H9 (cell line): ENCODE measurements around the gene MRPS10. TPM values are rescaled to one million over a fixed set of nuclear protein-coding genes. Genes with fewer than 3 reads are reported as not detected.

Experiments used
- DNase-seq: peaks from one replicate; pipeline ENCODE4 v3.0.0-alpha.2; 2017
- H2AFZ ChIP-seq: one replicate; pipeline ENCODE4 v1.6.1; 2013; ENCODE audit warnings: mild to moderate bottlenecking, low read length, control low read depth, moderate library complexity
- H2AK5ac ChIP-seq: 2 replicates; pipeline ENCODE4 v1.6.1; 2013; ENCODE audit warnings: low read length, control low read depth, mixed read lengths; ENCODE audit not compliant: insufficient read length
- H2BK120ac ChIP-seq: one replicate; pipeline ENCODE4 v1.6.1; 2013; ENCODE audit warnings: low read depth, mild to moderate bottlenecking, low read length, control low read depth, inconsistent platforms; ENCODE audit not compliant: poor library complexity, severe bottlenecking
- H2BK12ac ChIP-seq: 2 replicates; pipeline ENCODE4 v1.6.1; 2013; ENCODE audit warnings: low read length, control low read depth, mixed read lengths, low read depth; ENCODE audit not compliant: insufficient read length
- H2BK15ac ChIP-seq: 2 replicates; pipeline ENCODE4 v1.6.1; 2013; ENCODE audit warnings: low read depth, low read length, control low read depth
- H2BK20ac ChIP-seq: one replicate; pipeline ENCODE4 v1.6.1; 2013; ENCODE audit warnings: low read depth, mild to moderate bottlenecking, low read length, control low read depth, inconsistent platforms; ENCODE audit not compliant: poor library complexity, severe bottlenecking
- H2BK5ac ChIP-seq: 2 replicates; pipeline ENCODE4 v1.6.1; 2013; ENCODE audit warnings: low read length, control low read depth, mixed read lengths; ENCODE audit not compliant: insufficient read length
- H3K14ac ChIP-seq: 2 replicates; pipeline ENCODE4 v1.6.1; 2013; ENCODE audit warnings: low read length, control low read depth; ENCODE audit not compliant: insufficient read depth
- H3K18ac ChIP-seq: 2 replicates; pipeline ENCODE4 v1.6.1; 2013; ENCODE audit warnings: low read depth, mild to moderate bottlenecking, mixed read lengths, low read length, control low read depth; ENCODE audit not compliant: insufficient read length
- H3K23ac ChIP-seq: 2 replicates; pipeline ENCODE4 v1.6.1; 2013; ENCODE audit warnings: low read length, control low read depth, mixed read lengths, low read depth; ENCODE audit not compliant: insufficient read length
- H3K23me2 ChIP-seq: 2 replicates; pipeline ENCODE4 v1.6.1; 2013; ENCODE audit warnings: low read depth, mild to moderate bottlenecking, mixed read lengths, low read length, control low read depth; ENCODE audit not compliant: insufficient read length, poor library complexity, severe bottlenecking
- H3K27ac ChIP-seq: 2 replicates; pipeline ENCODE4 v1.5.1; 2013; ENCODE audit warnings: low read length, control low read depth, mixed read lengths, low read depth; ENCODE audit not compliant: insufficient read length
- H3K27me3 ChIP-seq: 2 replicates; pipeline ENCODE4 v1.6.1; 2013; ENCODE audit warnings: low read length, control low read depth, inconsistent platforms; ENCODE audit not compliant: insufficient read depth
- H3K4ac ChIP-seq: 2 replicates; pipeline ENCODE4 v1.6.1; 2013; ENCODE audit warnings: low read depth, mild to moderate bottlenecking, control low read depth, inconsistent platforms, low read length, moderate library complexity
- H3K4me1 ChIP-seq: 2 replicates; pipeline ENCODE4 v1.6.1; 2013; ENCODE audit warnings: low read length, control low read depth, inconsistent platforms; ENCODE audit not compliant: insufficient read depth
- H3K4me2 ChIP-seq: 2 replicates; pipeline ENCODE4 v1.6.1; 2013; ENCODE audit warnings: low read length, control low read depth, mixed read lengths; ENCODE audit not compliant: insufficient read length, insufficient read depth
- H3K56ac ChIP-seq: 2 replicates; pipeline ENCODE4 v1.6.1; 2013; ENCODE audit warnings: low read depth, mild to moderate bottlenecking, mixed read lengths, low read length, control low read depth; ENCODE audit not compliant: insufficient read length
- H3K79me1 ChIP-seq: 2 replicates; pipeline ENCODE4 v1.6.1; 2013; ENCODE audit warnings: low read depth, mild to moderate bottlenecking, moderate library complexity, low read length, control low read depth, inconsistent platforms; ENCODE audit not compliant: insufficient read depth, poor library complexity, severe bottlenecking
- H3K79me2 ChIP-seq: 2 replicates; pipeline ENCODE4 v1.6.1; 2013; ENCODE audit warnings: low read length, control low read depth, inconsistent platforms; ENCODE audit not compliant: insufficient read depth
- H3K9ac ChIP-seq: 2 replicates; pipeline ENCODE4 v1.6.1; 2013; ENCODE audit warnings: low read length, control low read depth, mixed read lengths; ENCODE audit not compliant: insufficient read length; ENCODE audit errors: extremely low read depth
- H3K9me3 ChIP-seq: one replicate; pipeline ENCODE4 v1.6.1; 2013; ENCODE audit warnings: low read depth, low read length, inconsistent platforms; ENCODE audit not compliant: control insufficient read depth
- H3T11ph ChIP-seq: one replicate; pipeline ENCODE4 v1.6.1; 2013; ENCODE audit warnings: mild to moderate bottlenecking, low read length, control low read depth, inconsistent platforms
- H4K20me1 ChIP-seq: one replicate; pipeline ENCODE4 v1.6.1; 2013; ENCODE audit not compliant: control insufficient read depth, insufficient read length, insufficient read depth
- H4K5ac ChIP-seq: 2 replicates; pipeline ENCODE4 v1.6.1; 2013; ENCODE audit warnings: low read depth, mild to moderate bottlenecking, mixed read lengths, low read length, control low read depth; ENCODE audit not compliant: insufficient read length
- H4K8ac ChIP-seq: replicated peaks from 2 replicates; pipeline ENCODE4 v1.6.1; 2013; ENCODE audit warnings: low read length, control low read depth, mixed read lengths, low read depth; ENCODE audit not compliant: insufficient read length
- H4K91ac ChIP-seq: 2 replicates; pipeline ENCODE4 v1.6.1; 2013; ENCODE audit warnings: low read depth, mild to moderate bottlenecking, moderate library complexity, mixed read lengths, low read length, control low read depth; ENCODE audit not compliant: insufficient read length
- H3K27ac Mint-ChIP-seq, 3 experiments: 2 replicates in 2 of 3; 3 replicates in 1 of 3; pipeline ENCODE4 v1.8.0; 2020 to 2021; ENCODE audit warnings: mixed read lengths in 3 of 3, mild to moderate bottlenecking in 1 of 3, moderate library complexity in 1 of 3
- H3K27me3 Mint-ChIP-seq: 2 replicates; pipeline ENCODE4 v1.8.0; 2021; ENCODE audit warnings: low read depth, mild to moderate bottlenecking, moderate library complexity, mixed read lengths
- H3K36me3 Mint-ChIP-seq, 3 experiments: 2 replicates in 2 of 3; 3 replicates in 1 of 3; pipeline ENCODE4 v1.8.0; 2020 to 2021; ENCODE audit warnings: low read depth in 3 of 3, mixed read lengths in 3 of 3; ENCODE audit not compliant: insufficient read depth in 1 of 3
- H3K4me1 Mint-ChIP-seq, 2 experiments: 2 replicates each; pipeline ENCODE4 v1.8.0; 2020; ENCODE audit warnings: mixed read lengths in 2 of 2
- H3K4me3 Mint-ChIP-seq, 2 experiments: 2 replicates in 1 of 2; 3 replicates in 1 of 2; pipeline ENCODE4 v1.8.0; 2020 to 2021; ENCODE audit warnings: mild to moderate bottlenecking in 2 of 2, mixed read lengths in 2 of 2, moderate library complexity in 1 of 2
- H3K9me3 Mint-ChIP-seq, 2 experiments: 2 replicates in 1 of 2; 3 replicates in 1 of 2; pipeline ENCODE4 v1.8.0; 2020; ENCODE audit warnings: mild to moderate bottlenecking in 2 of 2, mixed read lengths in 2 of 2, moderate library complexity in 1 of 2
- WGBS: extraction: QIAGEN DNeasy Blood & Tissue Kit; methylation state at CpG from one replicate; pipeline ENCODE4 v1.1.7; 2013; ENCODE audit warnings: missing lambda C conversion rate, low lambda C conversion rate, mixed read lengths; ENCODE audit not compliant: insufficient read length; ENCODE audit errors: extremely low coverage; 5-methylcytosine and 5-hydroxymethylcytosine counted together
- total RNA-seq: library from RNA; stranded (reverse); gene quantifications from 2 replicates; pipeline ENCODE4 v1.2.1, GENCODE V29; 2021
- TF ChIP-seq, protein P1 (sequence below): fragments of 200-600 bp; sonication (generic); conservative IDR thresholded peaks from 3 replicates; pipeline ENCODE4 v1.8.0; 2021; ENCODE audit warnings: antibody characterized with exemption, mild to moderate bottlenecking

MRPS10 gene
- total RNA-seq, 1 experiment from 2014 or later: 33.9 TPM

DNA sequence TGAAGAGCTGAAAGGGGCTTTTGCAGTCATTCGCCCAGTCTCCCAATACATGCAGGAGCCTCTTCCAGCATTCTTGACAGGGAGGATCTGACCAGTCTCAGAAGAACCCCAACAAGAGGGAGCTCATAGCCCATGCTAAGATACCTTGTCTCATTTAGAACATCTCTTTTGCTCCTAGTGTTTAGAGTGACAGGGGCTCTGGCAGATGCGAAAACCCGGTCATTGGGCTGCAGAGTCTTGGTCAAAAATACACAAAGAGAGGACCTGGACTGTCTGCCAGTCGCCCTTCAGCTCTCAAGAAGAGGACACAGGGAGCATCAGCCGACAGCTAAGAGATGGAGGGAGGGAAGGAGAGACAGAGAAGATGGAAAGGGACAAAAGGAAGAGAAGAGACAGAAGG, 23.6 kb downstream of the MRPS10 start:
- H3K27ac Mint-ChIP-seq: peak overlapping the region in 1 of 3 experiments; percentile 2; a peak in 2 of 7 replicates

More for the DNA sequence above, 23.6 kb downstream of the MRPS10 start:
- Histone ChIP-seq H3K4me2 (no peak overlapping the region), H3K18ac (no peak overlapping the region), H2BK120ac (no peak overlapping the region), H3K56ac (no peak overlapping the region), H3K79me2 (no peaks in the 10 kb centered on the region), H3K4me1 (peaks cover 5% of the 10 kb centered on the region; the same call in 1 of the 2 replicates), H4K5ac (no peak overlapping the region), H2AK5ac (no peak overlapping the region), H3K27me3 (no peaks in the 10 kb centered on the region), H2BK5ac (no peak overlapping the region), H3K23ac (no peak overlapping the region), H4K91ac (no peak overlapping the region), H3K79me1 (no peaks in the 10 kb centered on the region), H3K27ac (no peak overlapping the region), H3K9ac (no peak overlapping the region), H3T11ph (no peak overlapping the region), H3K23me2 (no peaks in the 10 kb centered on the region), H2BK12ac (no peak overlapping the region), H3K14ac (no peak overlapping the region), H4K20me1 (no peaks in the 10 kb centered on the region), H2BK15ac (peak overlapping the region; percentile 24; the same call in 1 of the 2 replicates), H2AFZ (no peak overlapping the region), H3K9me3 (no peaks in the 10 kb centered on the region), H2BK20ac (no peak overlapping the region), H3K4ac (no peak overlapping the region), H4K8ac (no peak overlapping the region)
- no peak for DNase-seq
- Mint-ChIP-seq H3K4me1 (peaks cover 10 to 21% of the 10 kb centered on the region in 2 experiments), H3K27me3 (peaks cover 4% of the 10 kb centered on the region), H3K9me3 (no peaks in the 10 kb centered on the region), H3K36me3 (no peaks in the 10 kb centered on the region; a peak in 1 of 7 replicates), H3K4me3 (no peak overlapping the region)
- WGBS: no CpG with 5 or more reads among the region's 5 CpGs
- TF ChIP-seq, protein P1, sequence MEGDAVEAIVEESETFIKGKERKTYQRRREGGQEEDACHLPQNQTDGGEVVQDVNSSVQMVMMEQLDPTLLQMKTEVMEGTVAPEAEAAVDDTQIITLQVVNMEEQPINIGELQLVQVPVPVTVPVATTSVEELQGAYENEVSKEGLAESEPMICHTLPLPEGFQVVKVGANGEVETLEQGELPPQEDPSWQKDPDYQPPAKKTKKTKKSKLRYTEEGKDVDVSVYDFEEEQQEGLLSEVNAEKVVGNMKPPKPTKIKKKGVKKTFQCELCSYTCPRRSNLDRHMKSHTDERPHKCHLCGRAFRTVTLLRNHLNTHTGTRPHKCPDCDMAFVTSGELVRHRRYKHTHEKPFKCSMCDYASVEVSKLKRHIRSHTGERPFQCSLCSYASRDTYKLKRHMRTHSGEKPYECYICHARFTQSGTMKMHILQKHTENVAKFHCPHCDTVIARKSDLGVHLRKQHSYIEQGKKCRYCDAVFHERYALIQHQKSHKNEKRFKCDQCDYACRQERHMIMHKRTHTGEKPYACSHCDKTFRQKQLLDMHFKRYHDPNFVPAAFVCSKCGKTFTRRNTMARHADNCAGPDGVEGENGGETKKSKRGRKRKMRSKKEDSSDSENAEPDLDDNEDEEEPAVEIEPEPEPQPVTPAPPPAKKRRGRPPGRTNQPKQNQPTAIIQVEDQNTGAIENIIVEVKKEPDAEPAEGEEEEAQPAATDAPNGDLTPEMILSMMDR: no peak
